Fibroblast of mammary gland (primary cell): Measurements from ENCODE around the gene HGF.

Experiments
- DNase-seq: peaks from one replicate; pipeline ENCODE4 v3.0.0-alpha.2; 2010; ENCODE audit warnings: low read depth
- H3K4me3 ChIP-seq: 2 replicates; pipeline ENCODE4 v1.5.1; 2011; ENCODE audit warnings: low read depth, mild to moderate bottlenecking, low read length, moderate library complexity; ENCODE audit not compliant: control insufficient read depth
- TF ChIP-seq, protein P1 (sequence below): conservative IDR thresholded peaks from 2 replicates; pipeline ENCODE4 v1.5.1; 2011; ENCODE audit warnings: low read depth, low read length, inconsistent platforms; ENCODE audit not compliant: control insufficient read depth, insufficient read depth

The HGF gene

DNA sequence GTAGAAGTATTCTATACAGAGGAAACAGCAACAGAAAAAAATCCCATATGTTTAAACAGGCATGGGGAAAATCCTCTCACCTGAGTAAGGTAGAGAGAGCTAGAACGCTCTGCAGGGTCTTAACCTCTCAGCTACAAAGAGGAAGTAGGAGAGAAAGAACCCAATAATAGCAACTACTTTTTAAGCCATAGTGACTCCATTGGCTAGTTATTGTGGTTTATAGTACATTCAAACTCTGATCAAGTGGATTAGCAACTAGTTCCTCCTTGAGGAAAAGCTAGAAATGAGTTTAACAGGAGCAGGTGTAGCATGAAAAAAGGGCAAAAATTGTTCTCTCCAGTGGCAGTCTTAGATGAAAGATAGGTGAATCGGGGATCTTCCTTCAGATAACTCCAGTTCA is 89.7 kb downstream of the HGF start:
- no peak for DNase-seq
- no peak overlapping the region for H3K4me3 ChIP-seq
- TF ChIP-seq, protein P1, sequence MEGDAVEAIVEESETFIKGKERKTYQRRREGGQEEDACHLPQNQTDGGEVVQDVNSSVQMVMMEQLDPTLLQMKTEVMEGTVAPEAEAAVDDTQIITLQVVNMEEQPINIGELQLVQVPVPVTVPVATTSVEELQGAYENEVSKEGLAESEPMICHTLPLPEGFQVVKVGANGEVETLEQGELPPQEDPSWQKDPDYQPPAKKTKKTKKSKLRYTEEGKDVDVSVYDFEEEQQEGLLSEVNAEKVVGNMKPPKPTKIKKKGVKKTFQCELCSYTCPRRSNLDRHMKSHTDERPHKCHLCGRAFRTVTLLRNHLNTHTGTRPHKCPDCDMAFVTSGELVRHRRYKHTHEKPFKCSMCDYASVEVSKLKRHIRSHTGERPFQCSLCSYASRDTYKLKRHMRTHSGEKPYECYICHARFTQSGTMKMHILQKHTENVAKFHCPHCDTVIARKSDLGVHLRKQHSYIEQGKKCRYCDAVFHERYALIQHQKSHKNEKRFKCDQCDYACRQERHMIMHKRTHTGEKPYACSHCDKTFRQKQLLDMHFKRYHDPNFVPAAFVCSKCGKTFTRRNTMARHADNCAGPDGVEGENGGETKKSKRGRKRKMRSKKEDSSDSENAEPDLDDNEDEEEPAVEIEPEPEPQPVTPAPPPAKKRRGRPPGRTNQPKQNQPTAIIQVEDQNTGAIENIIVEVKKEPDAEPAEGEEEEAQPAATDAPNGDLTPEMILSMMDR = no peak

DNA sequence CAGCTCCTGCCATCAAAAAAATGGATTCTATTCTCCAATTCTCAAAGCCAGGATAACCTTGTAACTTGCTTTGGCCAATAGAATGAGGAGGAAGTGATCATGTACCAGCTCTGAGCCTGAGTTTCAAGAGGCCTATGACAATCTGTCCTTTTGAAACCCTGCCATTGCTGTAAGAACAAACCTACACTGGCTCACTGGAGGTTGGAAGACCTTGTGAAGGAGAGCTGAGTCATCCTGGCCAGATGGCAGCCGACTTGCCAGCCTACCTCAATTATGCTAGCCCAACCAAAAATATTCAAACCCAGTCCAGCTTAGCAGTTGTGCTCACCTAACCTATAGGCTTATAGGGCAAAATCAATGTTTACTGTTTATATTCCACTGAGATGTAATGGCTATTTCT is 93.0 kb downstream of the HGF start:
- H3K4me3 ChIP-seq = no peak overlapping the region
- peak; percentile 84 for DNase-seq
- TF ChIP-seq, protein P1 = no peak

DNA sequence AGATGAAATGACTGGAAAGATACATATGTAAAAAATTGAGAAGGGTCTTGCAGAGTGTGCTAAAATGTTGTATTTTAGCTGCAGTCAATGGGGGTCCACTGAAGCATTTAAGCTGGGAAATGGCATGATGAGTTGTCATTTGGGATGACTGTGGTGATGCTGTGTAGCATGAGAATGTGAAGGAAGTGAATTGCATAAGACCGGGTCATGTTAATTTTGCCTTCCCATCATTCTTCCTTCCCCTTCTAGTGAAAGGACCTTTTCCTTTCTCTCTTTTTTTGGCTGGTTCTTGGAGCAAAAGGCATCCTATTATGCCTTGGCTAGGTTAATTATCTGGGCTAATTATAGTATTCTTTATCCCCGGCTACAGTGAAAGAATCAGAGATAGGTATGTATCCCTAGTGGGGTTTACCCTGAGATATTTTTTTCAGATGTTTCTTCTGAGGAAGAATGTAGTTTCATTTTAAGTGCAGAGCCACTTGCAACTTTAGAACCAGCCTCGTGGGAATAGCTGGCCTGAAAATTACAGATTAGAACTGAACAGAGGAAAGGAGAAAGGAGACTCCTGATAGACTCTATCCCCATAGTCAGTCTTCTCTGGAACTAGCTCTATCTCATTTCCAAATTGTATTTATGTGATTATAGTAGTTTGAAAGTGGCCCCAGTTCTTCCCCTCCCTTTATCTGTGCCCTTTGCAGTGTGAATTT is 93.6 kb downstream of the HGF start:
- TF ChIP-seq, protein P1 = no peak
- no peak overlapping the region for H3K4me3 ChIP-seq
- peak; percentile 49 for DNase-seq

DNA sequence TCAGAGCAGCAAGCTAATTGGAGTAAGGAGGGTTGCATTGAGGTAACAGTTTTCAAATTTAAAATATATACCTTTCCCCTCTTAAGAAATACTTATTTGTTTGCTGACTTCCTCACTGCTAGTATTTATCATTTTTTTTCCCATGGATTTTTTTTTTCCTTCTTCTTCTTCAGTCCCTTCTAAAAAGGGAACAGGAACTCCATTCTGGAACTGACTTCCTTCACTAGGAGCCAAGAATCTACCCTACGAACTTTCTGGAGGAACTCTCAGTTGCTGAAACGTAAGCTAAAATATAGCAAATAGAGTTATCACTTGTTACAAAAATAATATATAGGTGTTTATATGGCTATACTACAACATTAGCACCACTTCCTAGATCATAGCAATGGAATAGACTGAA is 95.4 kb downstream of the HGF start:
- H3K4me3 ChIP-seq = no peak overlapping the region
- TF ChIP-seq, protein P1 = no peak
- no peak for DNase-seq

DNA sequence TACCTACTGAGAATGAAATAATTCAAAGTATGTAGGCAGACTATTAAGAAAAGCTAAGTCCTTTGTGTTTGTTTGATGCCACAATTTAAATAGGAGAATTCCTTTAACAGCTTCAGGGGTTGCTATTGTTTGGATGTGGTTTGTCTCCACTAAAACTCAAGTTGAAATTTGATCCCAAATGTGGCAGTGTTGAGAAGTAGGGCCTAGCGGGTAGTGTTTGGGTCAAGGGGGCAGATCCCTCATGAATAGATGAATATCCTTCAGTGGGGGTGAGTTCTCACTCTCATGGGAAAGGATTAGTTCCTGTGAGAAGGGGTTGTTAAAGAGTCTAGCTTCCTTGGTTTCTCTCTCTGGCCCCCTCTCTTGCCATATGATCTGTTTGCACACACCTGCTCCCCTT is 97.0 kb downstream of the HGF start:
- TF ChIP-seq, protein P1 = no peak
- DNase-seq = no peak
- H3K4me3 ChIP-seq = no peak overlapping the region

DNA sequence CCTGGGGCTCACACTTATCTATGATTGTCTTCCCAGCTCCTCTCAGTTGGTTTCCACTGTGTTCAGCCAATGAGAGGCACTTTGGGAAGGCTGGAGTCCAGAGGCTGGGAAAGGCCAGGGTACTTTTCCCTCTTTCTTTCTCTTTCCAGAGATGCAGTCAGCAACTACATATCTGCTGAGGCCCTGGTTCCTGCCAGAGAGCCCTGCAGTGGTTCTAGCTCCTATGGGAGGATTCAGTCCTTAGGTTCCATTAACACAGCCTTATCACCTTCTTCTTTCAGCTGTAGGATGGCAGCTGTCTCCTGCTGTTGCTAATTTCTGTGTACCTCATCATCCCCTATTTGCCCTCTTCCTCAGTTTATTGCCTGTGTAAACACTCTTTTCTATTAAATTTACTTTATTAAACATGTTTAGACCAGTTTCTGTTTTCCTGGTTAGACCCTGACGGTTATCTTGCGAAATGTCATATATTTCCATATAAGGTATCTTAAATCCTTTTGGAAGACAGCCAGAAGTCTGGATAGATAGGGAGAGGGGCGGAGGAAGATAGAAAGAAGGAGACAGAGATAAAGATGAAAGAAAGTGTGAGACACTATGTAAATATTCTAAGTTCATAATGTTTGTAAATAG is 100.3 kb downstream of the HGF start:
- no peak overlapping the region for H3K4me3 ChIP-seq
- no peak for DNase-seq
- TF ChIP-seq, protein P1 = no peak

DNA sequence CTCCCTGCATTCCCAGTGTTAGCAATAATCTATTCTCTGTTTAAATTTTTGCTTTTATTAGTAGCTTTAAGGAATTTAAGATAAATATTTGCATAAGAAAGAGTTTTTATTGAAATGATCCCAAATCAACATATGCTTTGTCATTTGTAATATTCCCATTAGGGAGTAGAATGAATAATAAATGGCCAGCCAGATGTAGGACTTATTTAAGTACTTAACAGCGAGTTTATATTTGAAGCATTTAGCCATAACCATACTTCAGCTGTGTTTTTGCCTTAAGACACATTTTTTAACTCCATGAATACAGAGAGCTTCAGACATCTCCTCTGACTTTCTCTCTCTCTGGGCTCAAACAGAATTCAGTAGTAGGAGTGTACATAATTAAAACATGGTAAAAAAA is 103.6 kb downstream of the HGF start:
- TF ChIP-seq, protein P1 = no peak
- DNase-seq = no peak
- H3K4me3 ChIP-seq = no peak overlapping the region
